DOHH2 (cell line): ENCODE measurements around the gene PCDH15.

Source experiments
- H3F3A ChIP-seq: fragments of 200-600 bp; sonication (generic), shearing (Covaris generic); 2 replicates; pipeline ENCODE4 v1.6.0; 2016; ENCODE audit warnings: antibody characterized with exemption, mild to moderate bottlenecking; ENCODE audit not compliant: control insufficient read depth, insufficient read depth
- H3K27ac ChIP-seq: fragments of 200-600 bp; sonication (generic); 2 replicates; pipeline ENCODE4 v1.5.1; 2014; ENCODE audit warnings: low read depth, mild to moderate bottlenecking, low read length, moderate library complexity
- H3K27me3 ChIP-seq: fragments of 200-600 bp; sonication (generic); 2 replicates; pipeline ENCODE4 v1.6.1; 2014; ENCODE audit warnings: mild to moderate bottlenecking, low read length, mixed read lengths; ENCODE audit not compliant: control insufficient read depth
- H3K36me3 ChIP-seq: fragments of 200-600 bp; sonication (generic); 2 replicates; pipeline ENCODE4 v1.6.1; 2014; ENCODE audit warnings: mild to moderate bottlenecking, low read length, moderate library complexity, mixed read lengths; ENCODE audit not compliant: control insufficient read depth
- H3K4me1 ChIP-seq: fragments of 200-600 bp; sonication (generic); 2 replicates; pipeline ENCODE4 v1.6.1; 2014; ENCODE audit warnings: mild to moderate bottlenecking, low read length, mixed read lengths; ENCODE audit not compliant: control insufficient read depth
- H3K4me2 ChIP-seq: fragments of 200-600 bp; sonication (generic); 2 replicates; pipeline ENCODE4 v1.6.0; 2014; ENCODE audit warnings: mild to moderate bottlenecking, low read length, moderate library complexity
- H3K4me3 ChIP-seq: fragments of 200-600 bp; sonication (generic); 2 replicates; pipeline ENCODE4 v1.5.1; 2014; ENCODE audit warnings: mild to moderate bottlenecking, low read length, mixed read lengths
- H3K79me2 ChIP-seq: fragments of 200-600 bp; sonication (generic); 2 replicates; pipeline ENCODE4 v1.6.1; 2014; ENCODE audit warnings: mild to moderate bottlenecking, low read length, mixed read lengths; ENCODE audit not compliant: control insufficient read depth
- H3K9me2 ChIP-seq: fragments of 200-600 bp; sonication (generic); replicated peaks from 2 replicates; pipeline ENCODE4 v1.6.1; 2014; ENCODE audit warnings: mild to moderate bottlenecking, low read length, mixed read lengths; ENCODE audit not compliant: control insufficient read depth
- H3K9me3 ChIP-seq: fragments of 200-600 bp; sonication (generic); 2 replicates; pipeline ENCODE4 v1.6.1; 2014; ENCODE audit warnings: antibody characterized with exemption, low read length, mixed read lengths; ENCODE audit not compliant: control insufficient read depth, insufficient read depth
- H4K20me1 ChIP-seq: fragments of 200-600 bp; sonication (generic); 2 replicates; pipeline ENCODE4 v1.6.0; 2014; ENCODE audit warnings: low read depth, mild to moderate bottlenecking, antibody characterized with exemption, low read length, moderate library complexity; ENCODE audit not compliant: control insufficient read depth, insufficient read depth
- CTCF ChIP-seq: fragments of 200-600 bp; sonication (generic); IDR thresholded peaks from one replicate; pipeline ENCODE4 v1.5.1; 2014; ENCODE audit warnings: antibody characterized with exemption, mild to moderate bottlenecking, low read depth, low read length; ENCODE audit not compliant: poor library complexity, severe bottlenecking
- EZH2phosphoT487 ChIP-seq: fragments of 200-600 bp; sonication (generic); IDR thresholded peaks from 2 replicates; pipeline ENCODE4 v1.6.1; 2017; ENCODE audit warnings: borderline replicate concordance, mild to moderate bottlenecking, antibody characterized with exemption, low read length, moderate library complexity, mixed read lengths

PCDH15 gene

GRCh38 chr10:54837479-54837878 lies 36.4 kb upstream of the PCDH15 start:
- H3K4me2 ChIP-seq = no peak overlapping the region
- H4K20me1 ChIP-seq = no peaks in the 10 kb centered on the region
- no peaks in the 10 kb centered on the region for H3K9me2 ChIP-seq
- no peaks in the 10 kb centered on the region for H3K9me3 ChIP-seq
- no peaks in the 10 kb centered on the region for H3K36me3 ChIP-seq
- no peak overlapping the region for H3K4me3 ChIP-seq
- H3K79me2 ChIP-seq = no peaks in the 10 kb centered on the region
- no peak overlapping the region for H3K27ac ChIP-seq
- TF ChIP-seq CTCF (no peak), EZH2phosphoT487 (no peak)
- H3K4me1 ChIP-seq = no peaks in the 10 kb centered on the region
- H3K27me3 ChIP-seq = no peaks in the 10 kb centered on the region
- no peaks in the 10 kb centered on the region for H3F3A ChIP-seq

- no peaks in the 10 kb centered on the region for H3F3A ChIP-seq
- no peak overlapping the region for H3K4me2 ChIP-seq
- no peaks in the 10 kb centered on the region for H3K36me3 ChIP-seq
- no peaks in the 10 kb centered on the region for H3K4me1 ChIP-seq
- no peak for TF ChIP-seq EZH2phosphoT487
- no peaks in the 10 kb centered on the region for H4K20me1 ChIP-seq
- no peaks in the 10 kb centered on the region for H3K9me2 ChIP-seq
- H3K79me2 ChIP-seq = no peaks in the 10 kb centered on the region
- H3K27ac ChIP-seq = no peak overlapping the region
- H3K9me3 ChIP-seq = no peaks in the 10 kb centered on the region
- no peak overlapping the region for H3K4me3 ChIP-seq
- no peaks in the 10 kb centered on the region for H3K27me3 ChIP-seq
These were observed 32.0 kb upstream of the PCDH15 start for GRCh38 chr10:54833029-54833428.

GRCh38 chr10:54826994-54827560 lies 26.0 kb upstream of the PCDH15 start:
- no peaks in the 10 kb centered on the region for H4K20me1 ChIP-seq
- TF ChIP-seq EZH2phosphoT487 (no peak), CTCF (no peak)
- H3F3A ChIP-seq = no peaks in the 10 kb centered on the region
- no peaks in the 10 kb centered on the region for H3K36me3 ChIP-seq
- no peaks in the 10 kb centered on the region for H3K9me3 ChIP-seq
- H3K4me2 ChIP-seq = no peak overlapping the region
- H3K27me3 ChIP-seq = no peaks in the 10 kb centered on the region
- no peak overlapping the region for H3K4me3 ChIP-seq
- H3K4me1 ChIP-seq = no peaks in the 10 kb centered on the region
- no peaks in the 10 kb centered on the region for H3K9me2 ChIP-seq
- H3K27ac ChIP-seq = no peak overlapping the region
- no peaks in the 10 kb centered on the region for H3K79me2 ChIP-seq

DNA sequence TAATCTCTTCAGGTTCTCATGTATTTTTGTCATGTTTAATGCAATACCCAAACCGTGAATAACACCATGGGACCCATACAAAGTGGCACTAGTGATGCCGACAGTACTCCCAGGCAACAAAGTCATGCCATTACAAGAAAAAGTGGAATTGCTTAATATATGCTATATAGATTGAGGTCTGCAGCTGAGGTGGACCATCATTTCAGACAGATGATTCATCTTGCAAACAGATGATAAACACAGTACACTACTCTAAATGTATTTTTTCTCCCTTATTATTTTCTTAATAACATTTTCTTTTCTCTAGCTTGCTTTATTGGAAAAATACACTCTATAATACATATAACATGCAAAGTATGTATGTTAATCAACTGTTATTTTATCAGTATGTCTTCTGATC lies 14.6 kb upstream of the PCDH15 start:
- no peaks in the 10 kb centered on the region for H3K36me3 ChIP-seq
- no peak overlapping the region for H3K27ac ChIP-seq
- H3F3A ChIP-seq = no peaks in the 10 kb centered on the region
- no peaks in the 10 kb centered on the region for H3K9me3 ChIP-seq
- H3K4me1 ChIP-seq = no peaks in the 10 kb centered on the region
- no peaks in the 10 kb centered on the region for H3K79me2 ChIP-seq
- TF ChIP-seq EZH2phosphoT487 (no peak), CTCF (no peak)
- no peaks in the 10 kb centered on the region for H3K9me2 ChIP-seq
- H4K20me1 ChIP-seq = no peaks in the 10 kb centered on the region
- no peak overlapping the region for H3K4me2 ChIP-seq
- no peaks in the 10 kb centered on the region for H3K27me3 ChIP-seq
- H3K4me3 ChIP-seq = no peak overlapping the region
